Measurements from ENCODE around the gene FAM13A.

Gene FAM13A

GRCh38 chr4:88758264-88758663 lies 298.7 kb downstream of the FAM13A start:
- no peak overlapping the region for H3K4me3 ChIP-seq (ENCODE audit: low read depth, low read length)
- no peak for TF ChIP-seq CTCF (IDR thresholded peaks at IDR 0.05; ENCODE audit: control insufficient read depth, extremely low read depth, insufficient read depth)
- DNase-seq (ENCODE audit: low read depth), result no peak

GRCh38 chr4:88757776-88758175 lies 299.2 kb downstream of the FAM13A start:
- no peak for TF ChIP-seq CTCF (IDR thresholded peaks at IDR 0.05; ENCODE audit: control insufficient read depth, extremely low read depth, insufficient read depth)
- H3K4me3 ChIP-seq (ENCODE audit: low read depth, low read length), result no peak overlapping the region
- no peak for DNase-seq (ENCODE audit: low read depth)

GRCh38 chr4:88757067-88757466 lies 299.9 kb downstream of the FAM13A start:
- DNase-seq (ENCODE audit: low read depth), result no peak

GRCh38 chr4:88756149-88756548 lies 300.8 kb downstream of the FAM13A start:
- TF ChIP-seq CTCF (IDR thresholded peaks at IDR 0.05; ENCODE audit: control insufficient read depth, extremely low read depth, insufficient read depth), result no peak
- H3K4me3 ChIP-seq (ENCODE audit: low read depth, low read length), result no peak overlapping the region
- DNase-seq (ENCODE audit: low read depth), result peak; percentile 58

More at GRCh38 chr4:88757067-88757466, 299.9 kb downstream of the FAM13A start:
- TF ChIP-seq CTCF (IDR thresholded peaks at IDR 0.05; ENCODE audit: control insufficient read depth, extremely low read depth, insufficient read depth), result no peak
- no peak overlapping the region for H3K4me3 ChIP-seq (ENCODE audit: low read depth, low read length)

- no peak for TF ChIP-seq CTCF (IDR thresholded peaks at IDR 0.05; ENCODE audit: control insufficient read depth, extremely low read depth, insufficient read depth)
- DNase-seq (ENCODE audit: low read depth), result no peak
- H3K4me3 ChIP-seq (ENCODE audit: low read depth, low read length), result no peak overlapping the region
Observed at GRCh38 chr4:88755454-88755853, 301.5 kb downstream of the FAM13A start.

- TF ChIP-seq CTCF (IDR thresholded peaks at IDR 0.05; ENCODE audit: control insufficient read depth, extremely low read depth, insufficient read depth), result no peak
- no peak for DNase-seq (ENCODE audit: low read depth)
- H3K4me3 ChIP-seq (ENCODE audit: low read depth, low read length), result no peak overlapping the region
Observed at GRCh38 chr4:88754796-88755195, 302.2 kb downstream of the FAM13A start.

All from LNCaP clone FGC (cell line).